Endometrium (tissue), 2 donors: ENCODE measurements around the gene MRPS10.
"Not testable (repeated sequence)": the region's sequence is repeated elsewhere in the genome, so short reads cannot be mapped to it uniquely, and the experiment has no call there.

Experiments
- FAIRE-seq: peaks from 2 replicates; lab custom pipeline; 2012; peaks lifted over from hg19 to GRCh38; lab: Jason Lieb, UNC
- donor health status: control.
- donor health status: control.

MRPS10 gene

DNA sequence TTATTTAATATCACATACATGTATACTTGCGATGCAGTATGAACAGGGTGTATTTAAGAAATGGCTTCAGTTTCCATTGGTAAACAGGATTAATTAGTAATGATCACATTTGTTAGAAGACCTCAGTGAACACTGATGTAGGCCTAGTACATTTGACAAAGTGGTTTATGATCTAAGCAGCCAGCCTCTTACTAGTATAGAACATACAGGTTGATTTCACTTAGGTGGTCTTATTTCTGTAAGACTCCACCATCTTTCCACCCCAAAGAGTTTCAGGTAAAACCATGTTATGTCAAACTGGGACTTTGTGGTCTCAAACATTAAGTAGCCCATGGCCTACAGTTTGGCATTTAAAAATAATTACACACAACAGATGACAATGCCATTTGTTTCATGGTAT, 20.2 kb upstream of the MRPS10 start:
- FAIRE-seq: no peak

DNA sequence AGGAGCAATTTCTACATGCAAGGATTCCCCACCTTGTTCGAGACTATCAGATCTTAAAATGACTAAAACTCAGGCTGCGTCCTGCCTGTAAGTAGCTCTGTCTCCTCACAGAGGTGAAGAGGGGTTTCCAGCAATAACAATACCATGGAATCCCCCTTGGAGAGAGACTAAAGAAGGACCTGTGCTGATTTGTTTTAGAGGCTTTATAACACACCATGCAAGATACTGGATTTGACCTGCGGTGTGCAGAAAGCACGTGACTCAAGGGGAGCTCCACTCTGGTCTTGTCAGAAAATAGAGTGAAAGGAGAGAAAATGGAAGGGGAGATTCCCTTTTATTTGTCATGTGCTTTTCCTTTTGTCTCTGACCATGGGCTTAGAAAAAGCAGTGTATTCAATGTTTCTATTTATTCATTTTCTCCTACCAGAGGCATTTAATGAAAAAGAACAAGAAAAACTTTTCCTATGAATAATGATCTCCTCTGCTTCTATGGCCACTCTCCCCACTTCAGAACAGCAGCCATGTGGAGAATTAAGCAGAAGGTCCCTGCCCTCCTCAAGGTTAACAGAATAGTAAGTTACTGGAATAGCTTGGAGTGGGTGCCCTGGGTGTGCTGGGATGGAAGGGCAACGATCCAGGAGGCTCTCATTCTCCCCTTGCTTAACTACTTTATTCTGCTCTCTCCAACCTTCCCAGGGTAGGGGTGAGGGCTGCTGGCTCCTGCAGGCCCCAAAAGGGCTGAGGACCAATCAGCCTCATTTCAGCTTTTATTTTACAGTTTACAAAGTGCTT, 19.2 kb upstream of the MRPS10 start:
- no peak for FAIRE-seq

DNA sequence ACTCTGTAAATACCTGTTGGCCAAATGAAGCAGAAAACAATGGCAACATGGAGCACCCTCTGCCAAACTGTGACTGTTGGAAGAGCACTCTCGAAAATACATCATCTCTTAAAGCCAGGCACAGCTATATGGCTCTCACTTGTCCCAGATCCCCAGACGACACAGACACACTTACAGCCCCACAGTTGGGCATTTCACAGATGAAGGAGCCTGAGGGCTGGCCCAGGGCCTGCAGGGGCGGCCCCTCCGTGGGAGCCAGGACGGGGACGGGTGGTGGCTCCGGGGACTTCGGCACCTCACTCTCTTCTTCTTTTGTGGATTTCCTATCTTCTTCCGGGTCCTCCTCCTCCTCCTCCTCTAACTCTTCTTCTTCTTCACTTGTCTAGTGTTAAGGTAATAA, 18.4 kb upstream of the MRPS10 start:
- FAIRE-seq: no peak

DNA sequence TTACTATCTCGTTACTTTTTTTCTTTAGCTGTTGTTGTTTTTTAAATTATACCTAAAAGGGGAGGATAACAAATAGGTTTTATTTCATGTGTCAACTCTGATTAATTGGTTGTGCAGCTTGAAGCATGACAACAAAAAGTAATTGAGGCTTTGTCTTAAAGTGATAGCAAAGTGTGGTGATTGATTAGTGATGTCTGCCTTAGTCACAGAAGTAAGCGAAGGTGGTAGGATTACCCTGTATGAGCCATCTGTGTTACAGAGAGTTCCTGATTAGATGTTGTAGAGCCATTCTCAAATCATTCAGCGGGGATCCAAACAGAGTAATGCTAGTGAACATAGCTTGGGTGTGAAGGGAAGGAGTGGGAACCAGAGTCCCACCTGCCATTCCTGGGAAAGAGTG, 14.4 kb upstream of the MRPS10 start:
- FAIRE-seq: no peak

DNA sequence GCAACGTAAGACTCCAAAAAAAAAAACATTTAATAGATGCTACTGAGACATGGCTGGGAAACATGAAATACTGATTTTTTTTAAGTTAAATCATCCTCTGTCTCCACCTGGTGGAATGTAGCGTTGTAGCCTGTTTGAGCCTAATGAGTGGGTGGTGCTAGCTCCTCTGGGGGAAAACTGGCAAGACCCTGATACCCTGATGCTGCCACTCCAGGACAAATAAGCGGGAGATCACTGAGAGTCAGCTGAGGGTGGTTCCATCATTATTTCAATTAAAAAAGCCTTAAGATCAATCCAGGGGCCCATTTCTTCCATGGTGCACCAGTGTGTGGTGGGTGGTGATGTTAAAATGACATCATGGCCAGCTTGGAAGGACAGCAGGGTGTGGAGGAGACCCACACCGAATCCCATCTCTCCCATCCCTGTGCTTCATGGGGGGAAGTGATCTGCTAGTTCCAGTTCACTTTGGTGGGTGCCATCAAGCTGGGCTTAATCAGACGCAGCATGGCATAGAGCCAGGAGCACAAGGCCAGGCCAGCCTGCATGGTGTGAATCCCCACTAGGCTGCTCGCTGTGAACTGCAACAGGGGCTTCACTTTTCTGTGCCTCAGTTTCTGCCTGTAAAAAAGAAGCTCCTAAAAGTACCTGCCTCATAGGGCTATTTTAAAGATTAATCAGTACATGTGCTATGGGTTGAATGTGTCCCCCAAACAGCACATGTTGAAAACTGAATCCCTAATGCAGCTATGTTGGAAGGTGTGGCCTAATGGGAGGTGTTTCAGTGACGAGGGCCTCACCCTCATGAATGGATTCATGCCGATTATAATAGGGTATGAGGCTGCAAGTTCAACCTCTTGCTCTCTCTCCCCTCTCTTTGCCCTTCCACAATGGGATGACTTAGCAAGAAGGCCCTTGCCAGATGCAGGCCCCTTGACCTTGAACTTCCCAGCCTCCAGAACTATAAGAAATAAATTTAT, 13.0 kb upstream of the MRPS10 start:
- FAIRE-seq: no peak

DNA sequence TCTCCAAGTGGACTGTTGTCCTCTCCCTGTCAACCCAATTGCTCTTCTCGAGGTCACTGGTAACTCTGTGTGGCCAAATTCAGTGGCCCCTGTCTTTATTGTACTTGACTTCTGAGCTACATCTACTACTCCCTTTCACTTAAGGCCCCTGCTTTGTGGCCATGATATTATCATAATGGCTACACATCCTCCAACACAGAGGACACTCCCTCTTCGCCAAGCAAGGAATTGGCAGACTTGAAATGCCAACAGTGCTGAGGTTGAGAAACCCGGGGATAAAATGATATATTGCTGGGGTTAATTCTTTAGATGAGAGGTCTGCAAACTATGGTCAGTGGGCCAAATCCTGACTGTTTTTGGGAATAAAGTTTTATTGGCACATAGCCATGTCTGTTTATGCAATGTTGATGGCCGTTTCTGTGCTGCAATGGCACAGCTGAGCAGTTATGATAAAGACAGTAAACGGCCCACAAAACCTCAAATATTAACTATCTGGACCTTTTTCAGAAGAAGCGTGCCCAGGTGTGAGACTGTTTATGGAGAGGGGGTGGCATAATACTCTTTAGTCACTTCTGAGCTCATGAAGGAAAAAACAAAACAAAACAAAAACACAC, 12.0 kb upstream of the MRPS10 start:
- no peak for FAIRE-seq

DNA sequence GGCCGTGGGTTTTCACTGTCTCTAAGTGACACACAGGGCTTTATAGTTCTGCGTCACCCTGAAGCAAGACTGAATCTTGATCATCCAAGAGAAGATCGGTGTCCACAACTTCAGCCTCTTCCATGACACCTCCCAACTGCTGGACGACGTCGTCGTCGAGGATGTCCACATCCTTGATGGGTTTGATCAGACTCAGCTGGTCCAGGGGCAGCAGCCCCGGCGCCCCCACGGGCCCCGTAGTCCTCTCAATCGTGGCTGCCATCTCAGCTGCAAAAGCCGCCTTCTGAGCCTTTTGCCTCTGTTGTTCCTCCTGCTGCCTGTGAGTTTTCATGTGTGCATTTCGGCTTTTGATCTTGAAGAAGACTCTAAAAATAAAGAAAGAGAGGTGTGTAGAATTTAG, 10.6 kb upstream of the MRPS10 start:
- no peak for FAIRE-seq

DNA sequence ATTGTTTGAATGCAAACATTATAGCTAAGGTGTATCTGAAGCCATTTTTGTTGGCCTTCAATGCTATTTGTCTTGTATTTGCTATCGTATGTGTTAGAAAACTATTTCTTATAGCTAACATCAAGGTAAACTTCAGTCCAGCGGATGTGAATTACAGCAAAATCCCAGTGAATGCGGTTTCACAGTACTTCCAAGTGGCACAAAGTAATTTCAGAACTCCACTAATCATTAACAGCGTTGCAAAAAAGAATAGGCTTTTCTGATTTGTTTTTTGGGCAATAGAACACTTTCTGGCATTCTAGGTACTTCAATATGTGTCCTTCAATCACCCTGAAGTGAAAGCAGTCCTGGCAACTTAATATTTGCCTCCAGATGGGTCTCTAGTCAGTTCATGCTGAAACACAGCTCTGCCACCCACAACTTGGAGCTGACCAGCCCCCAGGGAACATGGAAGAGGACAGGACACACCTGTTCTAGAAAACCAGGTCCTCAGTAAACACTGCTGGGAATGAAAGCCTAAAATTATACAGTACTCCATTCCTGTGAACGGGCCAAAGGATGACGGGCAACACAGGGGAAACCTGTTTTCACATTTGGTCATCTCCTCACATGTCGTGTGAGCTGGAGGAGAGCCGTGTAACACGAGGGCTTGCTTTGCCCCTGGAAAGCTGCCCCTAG, 9.7 kb upstream of the MRPS10 start:
- FAIRE-seq: no peak

DNA sequence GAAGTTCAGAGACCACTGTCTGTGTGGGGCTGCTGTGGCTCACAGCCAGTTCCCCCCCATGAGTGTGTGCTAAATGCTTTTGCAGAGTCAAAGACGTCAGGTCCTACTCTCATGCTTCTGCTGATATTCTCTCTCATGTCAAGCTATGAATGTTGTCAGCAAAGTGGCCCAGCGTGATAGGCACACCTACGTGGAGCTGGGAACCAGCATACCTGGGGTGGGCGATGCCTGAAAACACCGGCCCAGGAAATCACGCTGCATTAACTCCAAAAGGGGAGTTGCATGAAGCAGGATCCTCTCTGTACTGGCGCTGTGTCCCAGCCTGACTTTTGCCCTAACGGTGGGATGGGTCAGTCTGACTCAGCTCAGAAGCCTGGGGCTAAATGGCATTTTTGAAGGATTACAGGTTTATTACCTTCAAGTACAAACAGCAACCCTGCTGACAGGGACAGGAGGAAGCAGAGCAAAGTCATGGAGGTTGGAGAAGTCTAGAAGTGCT, 9.0 kb upstream of the MRPS10 start:
- FAIRE-seq: no peak

DNA sequence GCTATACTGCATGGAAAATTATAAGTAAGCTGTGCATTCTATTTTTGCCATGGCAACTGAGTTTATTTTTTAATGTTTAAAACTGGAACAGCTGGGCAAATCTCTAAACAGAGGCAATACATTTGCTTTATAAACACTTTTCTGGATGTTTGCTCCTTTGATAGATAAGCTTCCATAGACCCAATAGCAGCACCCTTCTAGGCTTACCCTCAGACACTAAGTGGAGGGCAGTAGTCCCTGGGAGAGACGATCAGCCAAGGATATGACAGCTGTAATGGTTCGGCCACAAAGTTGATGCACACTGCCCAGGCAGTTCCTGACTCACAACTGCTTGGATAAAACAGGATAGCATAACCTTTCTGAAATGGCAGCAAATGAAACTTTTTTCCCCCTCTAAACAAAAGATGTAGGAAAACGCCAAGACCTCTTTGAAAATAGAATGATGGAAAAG, 8.5 kb upstream of the MRPS10 start:
- no peak for FAIRE-seq

DNA sequence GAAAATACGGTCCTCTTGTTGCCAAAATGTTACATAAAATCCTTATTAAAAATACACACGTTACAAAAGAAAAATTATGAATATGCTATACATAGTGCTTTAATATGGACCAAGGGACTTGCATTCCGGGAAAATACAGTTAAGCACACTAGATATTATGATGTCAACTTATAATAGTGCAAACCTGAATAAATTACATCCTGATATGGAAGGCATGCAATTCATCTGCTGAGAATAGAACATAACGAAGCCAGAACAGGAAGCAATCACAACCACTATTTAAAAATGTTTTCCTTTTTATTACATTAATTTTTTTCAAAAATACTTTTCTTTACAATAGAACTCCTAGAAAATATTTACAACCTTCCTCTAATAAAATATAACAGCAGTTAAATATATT, 7.8 kb upstream of the MRPS10 start:
- no peak for FAIRE-seq

DNA sequence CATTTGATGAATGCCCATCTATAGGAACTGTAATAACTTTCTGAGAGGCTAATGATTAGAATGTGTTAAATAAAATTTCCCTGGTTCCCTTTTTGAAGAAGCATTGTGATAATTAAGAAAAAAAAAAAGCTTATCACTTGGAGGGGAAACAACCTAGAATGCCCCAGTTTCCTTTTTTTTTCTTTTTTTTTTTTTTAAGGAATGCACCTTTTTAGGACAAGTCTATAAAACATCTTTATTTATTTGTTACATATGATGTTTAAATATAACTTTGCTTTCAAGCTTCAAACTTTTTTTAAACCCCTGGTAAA, 7.3 kb upstream of the MRPS10 start:
- FAIRE-seq: no peak

DNA sequence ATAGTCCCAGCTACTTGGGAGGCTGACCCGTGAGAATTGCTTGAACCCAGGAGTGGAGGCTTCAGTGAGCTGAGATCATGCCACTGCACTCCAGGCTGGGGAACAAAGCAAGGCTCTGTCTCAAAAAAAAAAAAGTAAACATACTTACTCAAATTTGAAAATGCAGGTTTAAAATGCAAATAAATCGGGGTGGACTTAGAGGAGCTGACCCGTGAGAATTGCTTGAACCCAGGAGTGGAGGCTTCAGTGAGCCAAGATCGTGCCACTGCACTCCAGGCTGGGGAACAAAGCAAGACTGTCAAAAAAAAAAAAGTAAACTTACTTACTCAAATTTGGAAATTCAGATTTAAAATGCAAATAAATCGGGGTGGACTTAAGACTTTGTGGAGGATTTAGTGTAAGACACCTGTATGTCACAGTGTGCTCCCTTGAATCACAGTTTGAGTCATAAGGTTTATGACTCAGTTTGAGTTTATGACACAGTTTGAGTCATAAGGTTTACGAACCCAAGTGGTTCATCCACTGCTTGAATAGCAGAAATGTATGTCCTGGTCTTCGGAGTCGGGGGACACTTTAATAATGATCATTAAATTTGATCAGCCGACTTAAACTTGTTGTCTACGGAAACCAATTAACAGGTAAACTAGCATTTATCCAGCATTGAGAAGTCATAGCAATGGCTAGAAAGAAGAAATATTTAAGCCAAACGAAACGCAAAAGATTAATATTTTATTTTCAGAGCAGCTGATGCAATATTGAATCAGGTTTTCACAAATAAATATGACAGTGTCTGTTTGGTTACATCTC, 6.8 kb upstream of the MRPS10 start:
- no peak for FAIRE-seq

DNA sequence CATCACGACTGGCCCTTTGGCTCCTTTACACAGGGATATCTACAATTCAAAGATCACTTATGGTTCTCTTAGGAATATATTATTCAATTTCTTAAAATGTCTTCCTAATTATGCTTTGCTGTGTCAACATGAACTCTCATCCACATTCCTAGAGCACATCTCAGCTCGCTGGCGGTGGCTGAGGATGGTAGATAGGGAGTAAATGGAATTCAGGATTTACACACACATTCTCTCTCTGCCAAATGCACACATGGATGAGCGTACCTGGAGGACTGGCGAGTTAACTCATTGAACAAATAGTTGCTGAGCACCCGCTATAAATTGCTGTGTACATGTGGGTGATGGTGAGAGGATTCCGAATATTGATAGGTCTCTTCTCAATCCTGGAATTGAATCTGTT, 4.8 kb upstream of the MRPS10 start:
- FAIRE-seq: no peak

DNA sequence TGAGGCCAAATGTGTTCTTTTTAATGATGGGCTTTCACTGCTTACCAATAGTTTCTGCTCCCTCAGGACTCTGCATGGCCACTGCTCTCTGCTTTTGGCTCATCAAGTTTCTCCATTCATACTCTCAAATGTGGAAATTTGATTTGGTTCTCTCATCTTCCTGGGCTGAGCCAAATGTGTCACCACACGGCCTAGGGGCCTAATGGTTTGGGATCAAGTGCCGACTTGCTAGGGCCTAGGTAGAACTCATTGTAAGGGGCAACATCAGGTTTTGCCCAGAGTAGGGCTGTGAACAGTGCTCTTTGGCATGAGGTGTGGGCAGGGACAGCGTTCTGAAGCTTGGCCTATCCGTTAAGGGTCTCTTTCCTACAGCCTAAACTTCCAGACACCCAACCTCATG, 3.9 kb upstream of the MRPS10 start:
- no peak for FAIRE-seq

DNA sequence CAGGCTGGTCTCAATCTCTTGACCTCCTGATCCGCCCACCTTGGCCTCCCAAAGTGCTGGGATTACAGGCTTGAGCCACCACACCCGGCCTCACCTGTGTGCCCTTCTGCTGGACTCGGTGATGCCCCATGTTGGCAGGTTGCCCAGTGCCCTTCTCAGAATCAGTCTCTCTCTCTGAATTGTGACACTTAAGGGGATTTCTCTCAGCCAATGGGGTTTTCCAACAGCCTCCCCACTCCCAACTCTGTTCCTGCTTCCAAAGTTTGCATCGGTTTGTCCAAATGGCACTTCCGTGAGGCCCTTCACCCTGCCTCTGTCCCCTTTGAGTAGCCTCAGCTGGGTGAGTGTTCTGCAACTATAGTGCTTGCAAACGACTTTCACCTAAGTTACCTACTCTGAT, 3.1 kb upstream of the MRPS10 start:
- FAIRE-seq: no peak

DNA sequence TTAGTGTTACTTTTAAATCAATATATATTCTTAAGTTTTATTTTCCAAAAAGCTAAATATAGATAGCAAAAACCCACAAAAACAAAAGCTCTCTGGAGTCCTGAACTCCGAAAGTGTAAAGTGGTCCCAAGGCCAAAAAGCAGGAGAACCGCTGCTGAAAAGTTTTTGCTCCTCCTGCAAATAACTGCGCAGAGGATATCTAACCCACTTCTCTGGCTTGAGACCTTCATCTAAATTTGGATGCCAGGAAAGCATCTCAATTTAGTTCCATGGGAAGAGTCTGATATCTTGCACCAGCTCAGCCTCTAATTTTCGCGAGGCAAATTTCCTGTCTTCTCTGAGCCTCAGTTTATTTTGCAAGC, 523 bp downstream of the MRPS10 start:
- no peak for FAIRE-seq

DNA sequence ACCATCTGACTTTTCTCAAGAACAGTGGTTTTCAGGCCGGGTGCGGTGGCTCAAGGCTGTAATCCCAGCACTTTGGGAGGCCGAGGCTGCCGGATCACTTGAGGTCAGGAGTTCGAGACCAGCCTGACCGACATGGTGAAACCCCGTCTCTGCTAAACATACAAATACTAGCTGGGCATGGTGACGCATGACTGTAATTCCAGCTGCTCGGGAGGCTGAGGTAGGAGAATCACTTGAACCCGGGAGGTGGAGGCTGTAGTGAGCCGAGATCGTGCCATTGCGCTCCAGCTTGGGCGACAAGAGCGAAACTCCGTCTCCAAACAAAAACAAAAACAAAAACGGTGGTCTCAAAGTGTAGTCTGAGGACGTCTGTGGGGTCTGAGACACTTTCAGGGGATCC, 1.2 kb downstream of the MRPS10 start:
- FAIRE-seq: not testable (repeated sequence)

DNA sequence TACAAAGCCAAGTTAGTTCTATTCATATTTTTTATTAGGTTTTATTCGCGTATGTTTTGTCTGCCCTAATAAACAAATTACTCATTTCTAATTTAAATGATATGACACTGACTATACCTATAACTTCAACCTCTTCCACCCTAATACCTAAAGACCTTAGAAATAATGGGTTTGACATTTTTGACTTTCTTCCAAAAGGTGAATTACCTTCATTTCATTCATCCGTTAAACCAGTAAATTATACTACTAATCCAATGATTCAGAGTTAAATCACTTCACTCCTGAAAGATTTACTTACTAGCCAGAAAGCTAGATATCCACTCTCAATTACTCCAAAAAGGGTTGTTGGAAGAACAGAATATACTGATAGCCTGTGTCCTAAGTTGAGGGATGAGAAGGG, 5.2 kb downstream of the MRPS10 start:
- FAIRE-seq: no peak

DNA sequence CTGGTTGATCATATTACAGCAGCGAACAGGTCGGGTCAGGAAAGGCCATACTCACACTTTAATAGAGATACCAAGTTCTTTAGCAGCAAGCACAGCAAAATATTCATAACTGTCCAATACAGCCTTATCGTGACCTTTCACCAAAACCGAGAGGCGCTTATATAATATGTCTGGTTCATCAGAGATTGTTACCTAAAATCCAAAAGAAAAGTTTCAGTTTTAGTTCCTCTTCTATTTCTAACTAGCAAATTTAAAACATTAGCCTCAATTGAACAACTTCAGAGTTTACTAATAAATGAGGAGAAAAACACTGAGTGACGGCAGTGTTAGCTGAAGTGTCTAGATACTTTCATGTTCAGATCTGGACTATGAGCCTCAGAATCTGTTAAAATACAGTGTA, 5.9 kb downstream of the MRPS10 start:
- no peak for FAIRE-seq

DNA sequence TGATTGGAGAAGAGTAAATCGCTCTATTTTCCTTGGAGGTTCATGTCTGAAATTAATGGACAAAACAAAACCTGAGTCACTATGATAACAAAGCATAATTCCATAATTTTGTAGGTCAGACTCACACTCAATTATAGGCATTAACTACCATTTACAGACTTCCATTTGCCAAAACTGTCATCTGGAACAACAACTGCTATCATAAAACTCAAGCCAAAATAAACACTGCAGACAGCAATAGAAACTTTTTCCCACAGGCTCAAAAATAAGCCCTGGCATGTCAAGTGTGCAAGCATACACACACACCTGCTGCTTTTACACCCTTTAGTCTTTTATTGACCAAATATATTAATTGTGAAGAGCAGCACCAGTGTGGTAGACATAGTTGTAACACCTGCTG, 7.1 kb downstream of the MRPS10 start:
- no peak for FAIRE-seq

DNA sequence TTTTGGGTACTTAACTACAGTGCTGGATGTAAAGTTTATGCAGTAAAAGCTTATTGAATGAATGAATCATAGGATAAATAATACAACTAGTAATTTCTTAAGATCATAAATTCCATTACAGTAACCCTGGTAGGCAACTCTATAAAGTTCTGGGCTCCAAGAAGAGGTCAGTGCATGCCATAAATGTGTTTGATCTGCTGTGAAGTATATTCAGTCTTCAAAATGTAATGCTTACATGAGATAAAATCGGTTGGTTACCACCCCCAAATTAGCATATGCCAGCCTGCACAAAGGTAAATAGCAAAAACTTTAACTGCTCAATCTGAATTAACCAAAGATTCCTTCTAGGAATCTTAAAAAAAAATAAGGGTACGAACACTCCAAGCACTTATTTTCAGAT, 10.1 kb downstream of the MRPS10 start:
- FAIRE-seq: not testable (repeated sequence)
